Vagina (tissue), 2 donors: ENCODE measurements around the gene OR51E2. TPM values are rescaled to one million over a fixed set of nuclear protein-coding genes. Genes with fewer than 3 reads are reported as not detected.

ENCODE experiments used
- DNase-seq, 2 donors: peaks; one replicate each; pipeline ENCODE4 v3.0.0-alpha.2; 2017; ENCODE audit errors: extremely low spot score in 2 of 2
- H3K27ac ChIP-seq: fragments of 200-600 bp; sonication (generic); one replicate; pipeline ENCODE4 v1.5.1; 2019
- H3K27me3 ChIP-seq: fragments of 200-600 bp; sonication (generic); one replicate; pipeline ENCODE4 v1.5.1; 2019
- H3K36me3 ChIP-seq, 2 donors: fragments of 200-600 bp; sonication (generic); one replicate each; pipeline ENCODE4 v1.5.1; 2017 to 2019
- H3K4me1 ChIP-seq: fragments of 200-600 bp; sonication (generic); one replicate; pipeline ENCODE4 v1.5.1; 2019
- H3K4me3 ChIP-seq, 2 donors: fragments of 200-600 bp; sonication (generic); 1 replicate in 1 of 2; 2 replicates in 1 of 2; pipeline ENCODE4 v1.5.1; 2016 to 2019
- H3K9me3 ChIP-seq: fragments of 200-600 bp; sonication (generic); one replicate; pipeline ENCODE4 v1.5.1; 2019
- CTCF ChIP-seq, 3 experiments: fragments of 450-650 bp in 2 of 3; fragments of 200-600 bp in 1 of 3; sonication (generic) in 1 of 3; IDR thresholded peaks; one replicate each; pipeline ENCODE4 v1.5.1; 2017 to 2019; ENCODE audit warnings: antibody characterized with exemption in 3 of 3, mild to moderate bottlenecking in 2 of 3, moderate library complexity in 2 of 3
- POLR2A ChIP-seq, 2 donors: fragments of 450-650 bp; IDR thresholded peaks; one replicate each; pipeline ENCODE4 v1.6.1; 2017; ENCODE audit warnings: antibody characterized with exemption in 2 of 2, mild to moderate bottlenecking in 2 of 2, moderate library complexity in 2 of 2
- POLR2AphosphoS5 ChIP-seq, 2 donors: sonication (generic); formaldehyde crosslinking; IDR thresholded peaks; one replicate each; pipeline ENCODE4 v1.9.0; 2017; ENCODE audit warnings: antibody characterized with exemption in 2 of 2, mild to moderate bottlenecking in 2 of 2, low read depth in 1 of 2; ENCODE audit not compliant: insufficient read depth in 1 of 2
- intact Hi-C: fragments of 100-400 bp; cut with DNase I; formaldehyde crosslinking; loops from one replicate; pipeline ENCODE4 v1.15.1; 2023
- total RNA-seq: library from RNA; depleted of rRNA; stranded (reverse); fragments of >200 nt; gene quantifications from one replicate; pipeline ENCODE4 v1.2.3, GENCODE V29; 2016

The OR51E2 gene
- total RNA-seq, 1 donor from 2014 or later, result 0.98 TPM

- H3K4me3 ChIP-seq, result no peak overlapping the region
- no peak overlapping the region for H3K27ac ChIP-seq
- DNase-seq, result no peak
- no peaks in the 10 kb centered on the region for H3K9me3 ChIP-seq
- intact Hi-C loops, result no loop called here
- no peak for TF ChIP-seq POLR2A (IDR thresholded peaks at IDR 0.05)
- TF ChIP-seq CTCF (IDR thresholded peaks at IDR 0.05), result no peak
- no peak for TF ChIP-seq POLR2AphosphoS5 (IDR thresholded peaks at IDR 0.05; ENCODE audit: insufficient read depth in 1 of 2, low read depth in 1 of 2)
- no peaks in the 10 kb centered on the region for H3K4me1 ChIP-seq
- no peaks in the 10 kb centered on the region for H3K36me3 ChIP-seq
- H3K27me3 ChIP-seq, result no peaks in the 10 kb centered on the region
Observed at GRCh38 chr11:4699697-4700435, 2.2 kb upstream of the OR51E2 start.

GRCh38 chr11:4695442-4695841, 2.2 kb downstream of the OR51E2 start:
- intact Hi-C loops, result no loop called here
- Histone ChIP-seq H3K4me3 (no peak overlapping the region), H3K27me3 (no peaks in the 10 kb centered on the region), H3K36me3 (no peaks in the 10 kb centered on the region), H3K27ac (no peak overlapping the region), H3K9me3 (no peaks in the 10 kb centered on the region), H3K4me1 (no peaks in the 10 kb centered on the region)
- DNase-seq, result no peak
- TF ChIP-seq CTCF (IDR thresholded peaks at IDR 0.05), result no peak
- TF ChIP-seq POLR2A (IDR thresholded peaks at IDR 0.05), result no peak
- no peak for TF ChIP-seq POLR2AphosphoS5 (IDR thresholded peaks at IDR 0.05; ENCODE audit: insufficient read depth in 1 of 2, low read depth in 1 of 2)

- TF ChIP-seq POLR2A (IDR thresholded peaks at IDR 0.05), result no peak
- no peak for TF ChIP-seq POLR2AphosphoS5 (IDR thresholded peaks at IDR 0.05; ENCODE audit: insufficient read depth in 1 of 2, low read depth in 1 of 2)
- TF ChIP-seq CTCF (IDR thresholded peaks at IDR 0.05), result no peak
- H3K27me3 ChIP-seq, result no peaks in the 10 kb centered on the region
- H3K9me3 ChIP-seq, result no peaks in the 10 kb centered on the region
- intact Hi-C loops, result no loop called here
- DNase-seq, result no peak
- H3K4me3 ChIP-seq, result no peak overlapping the region
- H3K36me3 ChIP-seq, result no peaks in the 10 kb centered on the region
- H3K27ac ChIP-seq, result no peak overlapping the region
- no peaks in the 10 kb centered on the region for H3K4me1 ChIP-seq
Observed at GRCh38 chr11:4684631-4685285, 12.9 kb downstream of the OR51E2 start.

- Histone ChIP-seq H3K36me3 (no peaks in the 10 kb centered on the region), H3K4me1 (no peaks in the 10 kb centered on the region), H3K27ac (no peak overlapping the region), H3K27me3 (no peaks in the 10 kb centered on the region), H3K4me3 (no peak overlapping the region), H3K9me3 (no peaks in the 10 kb centered on the region)
- TF ChIP-seq POLR2A (IDR thresholded peaks at IDR 0.05) (no peak), CTCF (IDR thresholded peaks at IDR 0.05) (no peak), POLR2AphosphoS5 (IDR thresholded peaks at IDR 0.05; ENCODE audit: insufficient read depth in 1 of 2, low read depth in 1 of 2) (no peak)
- DNase-seq, result no peak
- intact Hi-C loops, result no loop called here
Observed at GRCh38 chr11:4682623-4683419, 14.8 kb downstream of the OR51E2 start.
